ENCODE measurements around the gene ADORA2A. TPM values are rescaled to one million over a fixed set of nuclear protein-coding genes. Genes with fewer than 3 reads are reported as not detected.

The ADORA2A gene
- total RNA-seq, 4 donors from 2014 or later = 2.6 to 4.2 (median 3.5) TPM

DNA sequence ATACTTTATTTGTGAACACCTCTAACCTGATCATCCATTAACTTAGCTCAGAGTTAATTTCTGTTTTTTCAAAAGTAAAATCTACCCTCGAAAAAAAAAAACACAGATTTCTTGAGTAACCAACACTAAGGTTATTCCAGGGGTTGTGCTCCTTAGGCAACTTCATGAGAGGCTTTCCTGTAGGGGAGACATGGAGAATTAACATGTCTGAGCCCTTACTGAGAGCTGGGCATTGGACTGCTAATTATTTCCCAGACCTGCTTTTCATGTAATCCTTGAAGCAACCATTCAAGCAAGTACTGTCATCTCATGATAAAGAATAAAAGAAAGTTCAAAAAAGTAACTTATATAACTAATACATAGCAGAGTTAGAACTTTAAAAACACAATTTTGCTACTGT lies 54.2 kb downstream of the ADORA2A start:
- H3K27ac ChIP-seq = no peak overlapping the region
- no peaks in the 10 kb centered on the region for H3K36me3 ChIP-seq
- TF ChIP-seq POLR2A (IDR thresholded peaks at IDR 0.05) = no peak
- TF ChIP-seq, protein P1, sequence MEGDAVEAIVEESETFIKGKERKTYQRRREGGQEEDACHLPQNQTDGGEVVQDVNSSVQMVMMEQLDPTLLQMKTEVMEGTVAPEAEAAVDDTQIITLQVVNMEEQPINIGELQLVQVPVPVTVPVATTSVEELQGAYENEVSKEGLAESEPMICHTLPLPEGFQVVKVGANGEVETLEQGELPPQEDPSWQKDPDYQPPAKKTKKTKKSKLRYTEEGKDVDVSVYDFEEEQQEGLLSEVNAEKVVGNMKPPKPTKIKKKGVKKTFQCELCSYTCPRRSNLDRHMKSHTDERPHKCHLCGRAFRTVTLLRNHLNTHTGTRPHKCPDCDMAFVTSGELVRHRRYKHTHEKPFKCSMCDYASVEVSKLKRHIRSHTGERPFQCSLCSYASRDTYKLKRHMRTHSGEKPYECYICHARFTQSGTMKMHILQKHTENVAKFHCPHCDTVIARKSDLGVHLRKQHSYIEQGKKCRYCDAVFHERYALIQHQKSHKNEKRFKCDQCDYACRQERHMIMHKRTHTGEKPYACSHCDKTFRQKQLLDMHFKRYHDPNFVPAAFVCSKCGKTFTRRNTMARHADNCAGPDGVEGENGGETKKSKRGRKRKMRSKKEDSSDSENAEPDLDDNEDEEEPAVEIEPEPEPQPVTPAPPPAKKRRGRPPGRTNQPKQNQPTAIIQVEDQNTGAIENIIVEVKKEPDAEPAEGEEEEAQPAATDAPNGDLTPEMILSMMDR (IDR thresholded peaks at IDR 0.05) = no peak
- no peak for TF ChIP-seq EP300 (IDR thresholded peaks at IDR 0.05)
- no peaks in the 10 kb centered on the region for H3K27me3 ChIP-seq
- H3K9me3 ChIP-seq = no peaks in the 10 kb centered on the region
- 49 to 64% methylated on average over 1 of the region's 1 CpG for WGBS, 2 donors
- H3K4me3 ChIP-seq = no peak overlapping the region
- H3K4me1 ChIP-seq = peaks cover 0 to 8% (median 0%) of the 10 kb centered on the region in 4 donors
- no peak for DNase-seq (ENCODE audit: low spot score in 2 of 2)

DNA sequence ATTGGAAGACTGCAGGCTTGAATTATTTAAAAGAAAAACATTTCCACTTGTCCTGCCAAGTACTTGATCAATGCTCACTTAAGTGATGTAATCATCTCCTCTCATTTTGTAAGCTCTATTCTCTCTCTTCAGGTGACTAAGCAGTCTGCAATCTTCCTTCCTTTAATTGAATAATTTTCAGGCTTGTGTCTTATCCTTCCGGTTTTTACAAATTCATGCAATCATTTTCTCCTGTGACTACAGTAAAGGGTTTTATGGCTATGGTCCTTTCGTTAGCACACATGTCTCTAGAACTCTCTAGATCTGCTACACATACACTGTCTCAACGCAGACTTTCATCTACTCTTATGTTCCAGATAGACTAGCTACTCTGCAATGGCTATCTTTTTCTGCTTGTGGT lies 55.2 kb downstream of the ADORA2A start:
- Histone ChIP-seq H3K4me1 (peaks cover 0 to 8% (median 0%) of the 10 kb centered on the region in 4 donors), H3K27ac (no peak overlapping the region), H3K27me3 (no peaks in the 10 kb centered on the region), H3K9me3 (no peaks in the 10 kb centered on the region), H3K36me3 (no peaks in the 10 kb centered on the region), H3K4me3 (no peak overlapping the region)
- 50 to 54% methylated on average over 3 of the region's 3 CpGs for WGBS, 2 donors
- no peak for DNase-seq (ENCODE audit: low spot score in 2 of 2)
- TF ChIP-seq EP300 (IDR thresholded peaks at IDR 0.05) = peak in 1 of 2 donors; percentile 46
- TF ChIP-seq, protein P1 (IDR thresholded peaks at IDR 0.05) = no peak
- no peak for TF ChIP-seq POLR2A (IDR thresholded peaks at IDR 0.05)

DNA sequence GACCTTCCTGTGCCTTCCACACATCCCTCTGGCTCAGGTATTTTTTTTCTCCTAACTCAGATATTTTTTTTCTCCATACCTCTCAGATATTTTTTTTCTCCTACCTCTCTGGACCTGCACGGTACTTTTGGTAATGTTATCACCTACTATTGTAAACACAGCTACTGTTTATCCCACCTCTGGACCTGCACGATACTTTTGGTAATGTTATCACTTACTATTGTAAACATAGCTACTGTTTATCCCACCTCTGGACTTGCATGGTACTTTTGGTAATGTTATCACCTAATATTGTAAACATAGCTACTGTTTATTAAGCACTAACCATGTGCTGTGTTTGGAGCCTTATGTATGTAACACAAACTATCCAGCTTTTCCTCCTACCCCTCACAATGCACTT lies 55.6 kb downstream of the ADORA2A start:
- WGBS, 2 donors = 80 to 81% methylated on average over 2 of the region's 2 CpGs
- Histone ChIP-seq H3K4me1 (peaks cover 0 to 8% (median 0%) of the 10 kb centered on the region in 4 donors), H3K9me3 (no peaks in the 10 kb centered on the region), H3K27me3 (no peaks in the 10 kb centered on the region), H3K4me3 (no peak overlapping the region), H3K36me3 (no peaks in the 10 kb centered on the region), H3K27ac (no peak overlapping the region)
- no peak for DNase-seq (ENCODE audit: low spot score in 2 of 2)
- TF ChIP-seq, protein P1 (IDR thresholded peaks at IDR 0.05) = no peak
- TF ChIP-seq POLR2A (IDR thresholded peaks at IDR 0.05) = no peak
- TF ChIP-seq EP300 (IDR thresholded peaks at IDR 0.05) = no peak

DNA sequence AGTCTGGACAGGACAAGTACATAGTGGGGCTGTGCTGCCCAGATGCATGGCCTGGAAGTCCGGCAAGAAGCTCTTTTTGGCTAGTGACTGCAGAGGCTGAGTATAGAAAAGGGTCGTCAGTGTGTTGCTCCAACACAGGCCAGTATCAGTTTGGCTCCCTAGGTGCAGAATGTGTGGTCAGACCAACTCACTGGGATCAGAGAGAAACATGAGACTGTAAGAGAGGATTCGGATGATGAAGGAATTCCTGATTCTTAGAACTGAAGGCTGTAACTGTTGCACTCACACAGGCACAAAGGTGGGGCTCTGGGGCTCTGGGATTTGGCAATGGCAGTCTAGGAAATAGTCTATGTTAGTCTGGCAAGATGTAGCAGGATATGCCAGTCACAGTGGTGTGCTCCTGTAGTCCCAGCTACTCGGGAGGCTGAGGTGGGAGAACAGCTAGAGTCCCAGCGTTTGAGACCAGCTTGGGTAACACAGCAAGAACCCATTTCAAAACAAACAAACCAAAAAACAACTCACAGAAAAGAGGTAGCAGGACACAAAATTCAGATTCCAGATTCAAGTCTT lies 56.7 kb downstream of the ADORA2A start:
- DNase-seq (ENCODE audit: low spot score in 2 of 2) = no peak

DNA sequence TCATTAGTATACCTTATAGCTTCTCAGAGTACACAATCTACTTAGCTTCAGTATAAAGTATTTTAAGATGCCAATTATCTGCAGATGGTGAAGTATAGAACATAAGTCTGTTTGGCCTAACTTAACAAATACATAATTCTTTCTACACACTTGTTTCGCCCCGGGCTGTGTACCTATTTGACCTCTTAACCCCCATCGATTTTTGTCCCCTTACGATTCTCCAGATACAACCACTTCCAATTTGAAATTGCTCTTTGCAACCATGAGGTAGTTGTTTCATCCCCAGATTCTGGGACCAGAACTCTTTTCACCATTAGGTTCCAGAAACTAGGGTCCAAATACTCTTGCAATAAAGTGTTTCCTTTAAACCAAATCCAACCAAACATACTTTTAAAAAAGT lies 57.8 kb downstream of the ADORA2A start:
- Histone ChIP-seq H3K9me3 (no peaks in the 10 kb centered on the region), H3K36me3 (no peaks in the 10 kb centered on the region), H3K27me3 (no peaks in the 10 kb centered on the region), H3K4me3 (no peak overlapping the region), H3K4me1 (peaks cover 0 to 8% (median 0%) of the 10 kb centered on the region in 4 donors), H3K27ac (no peak overlapping the region)
- WGBS, 2 donors = 92 to 96% methylated on average over 4 of the region's 4 CpGs
- DNase-seq (ENCODE audit: low spot score in 2 of 2) = no peak
- TF ChIP-seq POLR2A (IDR thresholded peaks at IDR 0.05) = no peak
- TF ChIP-seq EP300 (IDR thresholded peaks at IDR 0.05) = no peak
- TF ChIP-seq, protein P1 (IDR thresholded peaks at IDR 0.05) = no peak

More for the DNA sequence above, 56.7 kb downstream of the ADORA2A start:
- 50 to 65% methylated on average over 5 of the region's 5 CpGs for whole genome bisulfite sequencing, 2 donors
- TF ChIP-seq, protein P1 (IDR thresholded peaks at IDR 0.05) = no peak
- TF ChIP-seq POLR2A (IDR thresholded peaks at IDR 0.05) (no peak), EP300 (IDR thresholded peaks at IDR 0.05) (no peak)
- H3K27ac ChIP-seq = no peak overlapping the region
- no peaks in the 10 kb centered on the region for H3K9me3 ChIP-seq
- no peaks in the 10 kb centered on the region for H3K27me3 ChIP-seq
- H3K4me1 ChIP-seq = peaks cover 0 to 8% (median 0%) of the 10 kb centered on the region in 4 donors
- H3K36me3 ChIP-seq = no peaks in the 10 kb centered on the region
- H3K4me3 ChIP-seq = no peak overlapping the region
